ENCODE measurements around the gene ENKD1. TPM values are rescaled to one million over a fixed set of nuclear protein-coding genes. Genes with fewer than 3 reads are reported as not detected.

ENKD1 gene
- total and polyA plus RNA-seq, 2 of the 13 experiments (the other 11 are each of a cell fraction or from before 2014, with no cell fraction given), result 10.8 to 20.8 TPM

DNA sequence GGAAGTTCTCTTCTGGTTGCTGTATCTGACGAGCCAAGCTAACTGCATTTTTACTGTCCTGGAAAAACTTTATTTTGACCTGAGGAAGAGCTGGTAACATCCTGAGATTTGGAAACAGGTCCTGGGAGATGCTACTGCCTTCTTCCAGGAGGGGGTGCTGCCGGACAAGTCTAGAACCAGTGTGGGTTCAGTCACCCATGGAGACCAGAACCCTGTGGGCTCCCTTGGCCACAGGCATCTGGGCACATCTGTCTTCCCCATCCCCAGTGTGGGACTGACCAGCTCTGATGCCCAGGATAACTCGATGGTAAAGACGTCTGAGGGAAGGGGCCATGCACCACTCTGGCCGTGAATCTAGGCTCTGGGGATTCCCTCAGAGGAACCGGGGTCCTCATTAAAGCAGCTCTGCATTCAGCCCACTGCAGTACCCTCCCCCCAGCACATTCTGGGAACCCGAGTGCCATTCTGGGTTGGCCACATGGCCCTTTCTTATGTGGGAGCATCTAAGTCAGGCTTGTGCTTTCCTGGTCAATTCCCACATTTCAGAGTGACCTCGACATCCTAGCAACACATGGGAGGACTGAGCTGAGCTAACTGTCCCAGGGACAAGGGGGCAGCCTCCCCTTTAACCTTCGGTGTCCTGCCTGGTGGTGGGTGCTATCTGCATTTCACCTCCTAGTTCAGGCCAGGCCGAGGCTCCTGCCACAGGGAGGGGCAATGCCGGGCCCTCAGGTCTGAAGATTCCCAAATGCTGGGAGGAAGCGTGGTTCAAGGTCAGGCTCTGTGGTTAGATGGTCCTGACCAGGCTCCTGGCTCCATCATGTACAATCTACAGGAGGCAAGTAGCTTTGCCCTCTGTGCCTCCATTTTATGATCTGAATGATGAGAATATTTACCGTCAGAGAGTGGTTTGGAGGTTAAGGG is 6.5 kb upstream of the ENKD1 start (continued):
- no peak for TF ChIP-seq ZFAT (CRISPR knock-in tag; conservative IDR thresholded peaks at IDR 0.05)
- no peak for TF ChIP-seq KLF13 (CRISPR knock-in tag; IDR thresholded peaks at IDR 0.05)
- TF ChIP-seq ARNT (IDR thresholded peaks at IDR 0.05), result no peak
- TF ChIP-seq ZNF563 (CRISPR knock-in tag; IDR thresholded peaks at IDR 0.05), result no peak
- no peak for TF ChIP-seq PHF5A (CRISPR knock-in tag; IDR thresholded peaks at IDR 0.05; ENCODE audit: low read depth, unreplicated experiment)
- TF ChIP-seq ZNF776 (CRISPR knock-in tag; IDR thresholded peaks at IDR 0.05), result no peak
- no peak for TF ChIP-seq SRSF9 (IDR thresholded peaks at IDR 0.05; ENCODE audit: borderline replicate concordance, insufficient read depth, low read depth, low read length, poor library complexity, severe bottlenecking)
- TF ChIP-seq, protein P1, sequence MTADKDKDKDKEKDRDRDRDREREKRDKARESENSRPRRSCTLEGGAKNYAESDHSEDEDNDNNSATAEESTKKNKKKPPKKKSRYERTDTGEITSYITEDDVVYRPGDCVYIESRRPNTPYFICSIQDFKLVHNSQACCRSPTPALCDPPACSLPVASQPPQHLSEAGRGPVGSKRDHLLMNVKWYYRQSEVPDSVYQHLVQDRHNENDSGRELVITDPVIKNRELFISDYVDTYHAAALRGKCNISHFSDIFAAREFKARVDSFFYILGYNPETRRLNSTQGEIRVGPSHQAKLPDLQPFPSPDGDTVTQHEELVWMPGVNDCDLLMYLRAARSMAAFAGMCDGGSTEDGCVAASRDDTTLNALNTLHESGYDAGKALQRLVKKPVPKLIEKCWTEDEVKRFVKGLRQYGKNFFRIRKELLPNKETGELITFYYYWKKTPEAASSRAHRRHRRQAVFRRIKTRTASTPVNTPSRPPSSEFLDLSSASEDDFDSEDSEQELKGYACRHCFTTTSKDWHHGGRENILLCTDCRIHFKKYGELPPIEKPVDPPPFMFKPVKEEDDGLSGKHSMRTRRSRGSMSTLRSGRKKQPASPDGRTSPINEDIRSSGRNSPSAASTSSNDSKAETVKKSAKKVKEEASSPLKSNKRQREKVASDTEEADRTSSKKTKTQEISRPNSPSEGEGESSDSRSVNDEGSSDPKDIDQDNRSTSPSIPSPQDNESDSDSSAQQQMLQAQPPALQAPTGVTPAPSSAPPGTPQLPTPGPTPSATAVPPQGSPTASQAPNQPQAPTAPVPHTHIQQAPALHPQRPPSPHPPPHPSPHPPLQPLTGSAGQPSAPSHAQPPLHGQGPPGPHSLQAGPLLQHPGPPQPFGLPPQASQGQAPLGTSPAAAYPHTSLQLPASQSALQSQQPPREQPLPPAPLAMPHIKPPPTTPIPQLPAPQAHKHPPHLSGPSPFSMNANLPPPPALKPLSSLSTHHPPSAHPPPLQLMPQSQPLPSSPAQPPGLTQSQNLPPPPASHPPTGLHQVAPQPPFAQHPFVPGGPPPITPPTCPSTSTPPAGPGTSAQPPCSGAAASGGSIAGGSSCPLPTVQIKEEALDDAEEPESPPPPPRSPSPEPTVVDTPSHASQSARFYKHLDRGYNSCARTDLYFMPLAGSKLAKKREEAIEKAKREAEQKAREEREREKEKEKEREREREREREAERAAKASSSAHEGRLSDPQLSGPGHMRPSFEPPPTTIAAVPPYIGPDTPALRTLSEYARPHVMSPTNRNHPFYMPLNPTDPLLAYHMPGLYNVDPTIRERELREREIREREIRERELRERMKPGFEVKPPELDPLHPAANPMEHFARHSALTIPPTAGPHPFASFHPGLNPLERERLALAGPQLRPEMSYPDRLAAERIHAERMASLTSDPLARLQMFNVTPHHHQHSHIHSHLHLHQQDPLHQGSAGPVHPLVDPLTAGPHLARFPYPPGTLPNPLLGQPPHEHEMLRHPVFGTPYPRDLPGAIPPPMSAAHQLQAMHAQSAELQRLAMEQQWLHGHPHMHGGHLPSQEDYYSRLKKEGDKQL (CRISPR knock-in tag; IDR thresholded peaks at IDR 0.05; ENCODE audit: low read depth), result no peak
- no peak; the same call in 1 of the 2 replicates for TF ChIP-seq RXRA (CRISPR knock-in tag; IDR thresholded peaks at IDR 0.05)
- TF ChIP-seq, protein P2, sequence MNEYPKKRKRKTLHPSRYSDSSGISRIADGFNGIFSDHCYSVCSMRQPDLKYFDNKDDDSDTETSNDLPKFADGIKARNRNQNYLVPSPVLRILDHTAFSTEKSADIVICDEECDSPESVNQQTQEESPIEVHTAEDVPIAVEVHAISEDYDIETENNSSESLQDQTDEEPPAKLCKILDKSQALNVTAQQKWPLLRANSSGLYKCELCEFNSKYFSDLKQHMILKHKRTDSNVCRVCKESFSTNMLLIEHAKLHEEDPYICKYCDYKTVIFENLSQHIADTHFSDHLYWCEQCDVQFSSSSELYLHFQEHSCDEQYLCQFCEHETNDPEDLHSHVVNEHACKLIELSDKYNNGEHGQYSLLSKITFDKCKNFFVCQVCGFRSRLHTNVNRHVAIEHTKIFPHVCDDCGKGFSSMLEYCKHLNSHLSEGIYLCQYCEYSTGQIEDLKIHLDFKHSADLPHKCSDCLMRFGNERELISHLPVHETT (CRISPR knock-in tag; conservative IDR thresholded peaks at IDR 0.05), result no peak
- TF ChIP-seq, protein P3, sequence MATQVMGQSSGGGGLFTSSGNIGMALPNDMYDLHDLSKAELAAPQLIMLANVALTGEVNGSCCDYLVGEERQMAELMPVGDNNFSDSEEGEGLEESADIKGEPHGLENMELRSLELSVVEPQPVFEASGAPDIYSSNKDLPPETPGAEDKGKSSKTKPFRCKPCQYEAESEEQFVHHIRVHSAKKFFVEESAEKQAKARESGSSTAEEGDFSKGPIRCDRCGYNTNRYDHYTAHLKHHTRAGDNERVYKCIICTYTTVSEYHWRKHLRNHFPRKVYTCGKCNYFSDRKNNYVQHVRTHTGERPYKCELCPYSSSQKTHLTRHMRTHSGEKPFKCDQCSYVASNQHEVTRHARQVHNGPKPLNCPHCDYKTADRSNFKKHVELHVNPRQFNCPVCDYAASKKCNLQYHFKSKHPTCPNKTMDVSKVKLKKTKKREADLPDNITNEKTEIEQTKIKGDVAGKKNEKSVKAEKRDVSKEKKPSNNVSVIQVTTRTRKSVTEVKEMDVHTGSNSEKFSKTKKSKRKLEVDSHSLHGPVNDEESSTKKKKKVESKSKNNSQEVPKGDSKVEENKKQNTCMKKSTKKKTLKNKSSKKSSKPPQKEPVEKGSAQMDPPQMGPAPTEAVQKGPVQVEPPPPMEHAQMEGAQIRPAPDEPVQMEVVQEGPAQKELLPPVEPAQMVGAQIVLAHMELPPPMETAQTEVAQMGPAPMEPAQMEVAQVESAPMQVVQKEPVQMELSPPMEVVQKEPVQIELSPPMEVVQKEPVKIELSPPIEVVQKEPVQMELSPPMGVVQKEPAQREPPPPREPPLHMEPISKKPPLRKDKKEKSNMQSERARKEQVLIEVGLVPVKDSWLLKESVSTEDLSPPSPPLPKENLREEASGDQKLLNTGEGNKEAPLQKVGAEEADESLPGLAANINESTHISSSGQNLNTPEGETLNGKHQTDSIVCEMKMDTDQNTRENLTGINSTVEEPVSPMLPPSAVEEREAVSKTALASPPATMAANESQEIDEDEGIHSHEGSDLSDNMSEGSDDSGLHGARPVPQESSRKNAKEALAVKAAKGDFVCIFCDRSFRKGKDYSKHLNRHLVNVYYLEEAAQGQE (IDR thresholded peaks at IDR 0.05; ENCODE audit: borderline replicate concordance in 1 of 2, low read depth in 1 of 2, low read length in 2 of 2), result no peak
- 0 out of 2 replicates have a peak, but pooled peaks have one; percentile 22 for TF ChIP-seq KDM3A (CRISPR knock-in tag; IDR thresholded peaks at IDR 0.05; ENCODE audit: low read depth)
- no peak for TF ChIP-seq PTBP1 (IDR thresholded peaks at IDR 0.05; ENCODE audit: low read depth, low read length, poor library complexity, severe bottlenecking)
- no peak for TF ChIP-seq ZSCAN21 (CRISPR knock-in tag; IDR thresholded peaks at IDR 0.05; ENCODE audit: borderline replicate concordance)

Data from HepG2 (cell line).